ENCODE measurements around the gene ABO.
"Not testable (repeated sequence)": the region's sequence is repeated elsewhere in the genome, so short reads cannot be mapped to it uniquely, and the experiment has no call there.

Gene ABO

DNA sequence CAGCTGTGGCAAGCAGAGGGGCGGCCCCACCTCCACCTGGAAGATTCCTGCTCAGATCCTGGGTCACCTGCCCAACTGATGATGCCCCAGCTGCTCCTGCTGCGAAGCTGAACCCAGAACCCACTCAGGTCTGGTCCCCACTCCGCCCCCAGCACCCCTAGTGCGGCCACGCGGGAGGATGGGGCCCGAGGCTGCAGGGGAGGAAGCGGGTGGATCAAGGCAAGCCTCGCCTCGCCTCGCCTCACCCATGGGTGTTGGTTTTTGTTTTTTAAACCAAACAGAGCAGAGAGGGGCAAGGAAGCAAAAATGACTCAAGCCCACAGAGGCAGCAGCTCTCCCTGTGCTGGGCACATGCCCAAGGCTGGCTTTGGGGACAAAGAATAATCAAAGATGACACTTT, 23.2 kb downstream of the ABO start:
- TF ChIP-seq CTCF (IDR thresholded peaks at IDR 0.05; ENCODE audit: insufficient read depth, low read length, poor library complexity, severe bottlenecking) = no peak
- DNase-seq (ENCODE audit: extremely low read depth, insufficient read length) = no peak
- Histone ChIP-seq H3K36me3 (ENCODE audit: control insufficient read depth, insufficient read depth, low read length) (no peaks in the 10 kb centered on the region), H3K4me3 (replicated peaks; ENCODE audit: low read depth, low read length) (no peak overlapping the region), H3K27me3 (replicated peaks; ENCODE audit: control insufficient read depth, insufficient read depth, low read length) (peaks cover 1% of the 10 kb centered on the region; the same call in 1 of the 2 replicates)

DNA sequence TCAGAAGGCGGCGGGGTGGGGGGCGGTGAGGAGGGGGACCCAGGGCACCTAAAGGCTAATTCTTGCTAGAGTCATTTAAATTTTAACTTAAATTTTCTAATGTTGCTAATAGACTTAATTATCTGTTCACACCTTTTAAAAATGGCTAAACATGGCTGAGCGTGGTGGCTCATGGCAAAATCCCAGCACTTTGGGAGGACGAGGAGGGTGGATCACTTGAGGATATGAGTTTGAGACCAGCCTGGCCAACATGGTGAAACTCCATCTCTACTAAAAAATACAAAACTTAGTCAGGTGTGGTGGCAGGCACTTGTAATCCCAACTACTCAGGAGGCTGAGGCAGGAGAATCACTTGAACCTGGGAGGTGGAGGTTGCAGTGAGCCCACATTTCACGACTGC, 23.8 kb downstream of the ABO start:
- H3K27me3 ChIP-seq (replicated peaks; ENCODE audit: control insufficient read depth, insufficient read depth, low read length); H3K36me3 ChIP-seq (ENCODE audit: control insufficient read depth, insufficient read depth, low read length); H3K4me3 ChIP-seq (replicated peaks; ENCODE audit: low read depth, low read length): not testable (repeated sequence)

GRCh38 chr9:133250741-133251170, 24.2 kb downstream of the ABO start:
- DNase-seq (ENCODE audit: extremely low read depth, insufficient read length) = no peak
- Histone ChIP-seq H3K36me3 (ENCODE audit: control insufficient read depth, insufficient read depth, low read length) (no peaks in the 10 kb centered on the region), H3K27me3 (replicated peaks; ENCODE audit: control insufficient read depth, insufficient read depth, low read length) (peaks cover 1% of the 10 kb centered on the region), H3K4me3 (replicated peaks; ENCODE audit: low read depth, low read length) (no peak overlapping the region)
- no peak for TF ChIP-seq CTCF (IDR thresholded peaks at IDR 0.05; ENCODE audit: insufficient read depth, low read length, poor library complexity, severe bottlenecking)

More for the DNA sequence above, 23.8 kb downstream of the ABO start:
- not testable (repeated sequence) for DNase-seq (ENCODE audit: extremely low read depth, insufficient read length)

GRCh38 chr9:133249337-133249736, 25.7 kb downstream of the ABO start:
- H3K27me3 ChIP-seq (replicated peaks; ENCODE audit: control insufficient read depth, insufficient read depth, low read length) = peaks cover 1% of the 10 kb centered on the region
- no peak for DNase-seq (ENCODE audit: extremely low read depth, insufficient read length)
- no peaks in the 10 kb centered on the region for H3K36me3 ChIP-seq (ENCODE audit: control insufficient read depth, insufficient read depth, low read length)
- no peak for TF ChIP-seq CTCF (IDR thresholded peaks at IDR 0.05; ENCODE audit: insufficient read depth, low read length, poor library complexity, severe bottlenecking)
- H3K4me3 ChIP-seq (replicated peaks; ENCODE audit: low read depth, low read length) = no peak overlapping the region

DNA sequence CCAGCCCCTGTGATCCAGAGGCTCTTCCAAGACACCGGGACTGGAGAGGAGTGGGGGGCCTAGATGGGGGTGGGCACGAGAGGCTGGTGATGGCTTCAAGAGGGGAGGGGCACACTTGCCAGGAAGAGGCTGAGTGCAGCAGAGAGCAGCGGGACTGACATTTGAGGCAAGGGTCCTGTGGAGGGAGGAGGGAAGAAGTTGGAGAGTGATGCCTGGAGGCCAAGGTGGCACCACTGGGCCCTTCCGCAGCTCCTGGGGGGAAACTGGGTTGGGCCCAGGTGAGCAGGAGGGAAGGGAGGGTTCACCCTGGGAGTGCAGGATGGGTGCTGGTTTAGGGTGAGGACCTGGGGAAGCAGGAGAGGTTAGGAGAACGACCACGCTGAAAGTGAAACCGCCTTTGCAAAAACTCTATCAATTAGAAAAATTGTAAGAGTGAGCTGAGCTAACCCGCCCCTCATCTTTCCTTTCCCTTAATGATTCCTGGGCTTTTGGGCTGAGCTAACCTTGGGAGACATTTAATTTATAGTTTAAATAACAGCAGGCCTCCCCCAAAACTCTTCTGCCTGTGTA, 26.2 kb downstream of the ABO start:
- no peak overlapping the region for H3K4me3 ChIP-seq (replicated peaks; ENCODE audit: low read depth, low read length)
- no peaks in the 10 kb centered on the region for H3K36me3 ChIP-seq (ENCODE audit: control insufficient read depth, insufficient read depth, low read length)
- H3K27me3 ChIP-seq (replicated peaks; ENCODE audit: control insufficient read depth, insufficient read depth, low read length) = peaks cover 1% of the 10 kb centered on the region
- no peak for TF ChIP-seq CTCF (IDR thresholded peaks at IDR 0.05; ENCODE audit: insufficient read depth, low read length, poor library complexity, severe bottlenecking)
- DNase-seq (ENCODE audit: extremely low read depth, insufficient read length) = no peak

GRCh38 chr9:133247632-133248031, 27.4 kb downstream of the ABO start:
- H3K27me3 ChIP-seq (replicated peaks; ENCODE audit: control insufficient read depth, insufficient read depth, low read length) = peaks cover 1% of the 10 kb centered on the region

More at GRCh38 chr9:133247632-133248031, 27.4 kb downstream of the ABO start:
- H3K36me3 ChIP-seq (ENCODE audit: control insufficient read depth, insufficient read depth, low read length) = no peaks in the 10 kb centered on the region
- TF ChIP-seq CTCF (IDR thresholded peaks at IDR 0.05; ENCODE audit: insufficient read depth, low read length, poor library complexity, severe bottlenecking) = no peak
- no peak overlapping the region for H3K4me3 ChIP-seq (replicated peaks; ENCODE audit: low read depth, low read length)
- DNase-seq (ENCODE audit: extremely low read depth, insufficient read length) = no peak
